GM10266 (cell line): Measurements from ENCODE around the gene HDGFL3.
"Not testable (repeated sequence)": the region's sequence is repeated elsewhere in the genome, so short reads cannot be mapped to it uniquely, and the experiment has no call there.

Experiments
- DNase-seq: peaks from one replicate; pipeline ENCODE4 v3.0.0; 2012; ENCODE audit errors: extremely low spot score
- CTCF ChIP-seq: IDR thresholded peaks from 2 replicates; pipeline ENCODE4 v1.5.1; 2012; ENCODE audit warnings: mild to moderate bottlenecking, low read depth; ENCODE audit not compliant: control insufficient read depth, insufficient read depth; ENCODE audit errors: missing control alignments

Gene HDGFL3

GRCh38 chr15:83102346-83102745, 105.3 kb downstream of the HDGFL3 start:
- TF ChIP-seq CTCF: no peak
- DNase-seq: no peak

GRCh38 chr15:83100097-83100646, 107.5 kb downstream of the HDGFL3 start:
- TF ChIP-seq CTCF: no peak

GRCh38 chr15:83099290-83099689, 108.3 kb downstream of the HDGFL3 start:
- TF ChIP-seq CTCF: no peak
- no peak for DNase-seq

More at GRCh38 chr15:83100097-83100646, 107.5 kb downstream of the HDGFL3 start:
- DNase-seq: no peak

GRCh38 chr15:83098079-83098478, 109.5 kb downstream of the HDGFL3 start:
- TF ChIP-seq CTCF: no peak
- no peak for DNase-seq

GRCh38 chr15:83094583-83094982, 113.0 kb downstream of the HDGFL3 start:
- no peak for DNase-seq
- no peak for TF ChIP-seq CTCF

GRCh38 chr15:83092309-83092976, 115.2 kb downstream of the HDGFL3 start:
- peak; percentile 64 for DNase-seq
- no peak for TF ChIP-seq CTCF

- DNase-seq: not testable (repeated sequence)
These were observed 115.7 kb downstream of the HDGFL3 start for GRCh38 chr15:83091965-83092308.
